GM06990 (cell line): ENCODE data around the gene SH3PXD2B.

Experiments
- DNase-seq: peaks from one replicate; pipeline ENCODE4 v3.0.0-alpha.2; 2011; ENCODE audit not compliant: insufficient read length; ENCODE audit errors: extremely low read depth
- H3K27me3 ChIP-seq: replicated peaks from 2 replicates; pipeline ENCODE4 v1.6.0; 2011; ENCODE audit warnings: low read length; ENCODE audit not compliant: control insufficient read depth, insufficient read depth
- H3K36me3 ChIP-seq: 2 replicates; pipeline ENCODE4 v1.5.1; 2011; ENCODE audit warnings: low read length; ENCODE audit not compliant: control insufficient read depth, insufficient read depth
- H3K4me3 ChIP-seq: replicated peaks from 2 replicates; pipeline ENCODE4 v1.5.1; 2011; ENCODE audit warnings: low read depth, mild to moderate bottlenecking, control low read depth, low read length
- CTCF ChIP-seq: IDR thresholded peaks from 2 replicates; pipeline ENCODE4 v1.5.1; 2011; ENCODE audit warnings: low read length, control low read depth, mild to moderate bottlenecking, inconsistent platforms; ENCODE audit not compliant: insufficient read depth, poor library complexity, severe bottlenecking

Gene SH3PXD2B

DNA sequence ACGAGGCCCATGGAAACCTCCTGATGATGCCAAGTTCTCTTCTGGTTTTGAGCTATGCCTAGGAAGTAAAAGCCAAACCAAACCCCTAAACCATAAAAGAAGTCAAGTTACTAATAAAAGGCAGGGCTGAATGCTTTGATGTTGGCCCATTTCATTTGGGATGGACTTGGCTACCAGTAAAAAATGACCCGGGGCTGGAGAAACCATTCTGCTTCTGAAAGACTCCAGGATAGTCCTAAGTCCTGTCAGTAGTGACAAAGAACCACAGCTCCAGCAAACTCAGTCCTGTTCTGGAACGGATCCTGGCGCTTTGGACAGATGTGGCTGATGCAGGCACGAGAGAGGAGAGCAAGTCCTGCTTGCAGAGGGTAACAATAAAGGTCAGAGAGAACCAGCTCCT lies 68.6 kb downstream of the SH3PXD2B start:
- no peaks in the 10 kb centered on the region for H3K27me3 ChIP-seq
- H3K4me3 ChIP-seq = no peak overlapping the region
- H3K36me3 ChIP-seq = no peaks in the 10 kb centered on the region
- no peak for TF ChIP-seq CTCF
- no peak for DNase-seq

DNA sequence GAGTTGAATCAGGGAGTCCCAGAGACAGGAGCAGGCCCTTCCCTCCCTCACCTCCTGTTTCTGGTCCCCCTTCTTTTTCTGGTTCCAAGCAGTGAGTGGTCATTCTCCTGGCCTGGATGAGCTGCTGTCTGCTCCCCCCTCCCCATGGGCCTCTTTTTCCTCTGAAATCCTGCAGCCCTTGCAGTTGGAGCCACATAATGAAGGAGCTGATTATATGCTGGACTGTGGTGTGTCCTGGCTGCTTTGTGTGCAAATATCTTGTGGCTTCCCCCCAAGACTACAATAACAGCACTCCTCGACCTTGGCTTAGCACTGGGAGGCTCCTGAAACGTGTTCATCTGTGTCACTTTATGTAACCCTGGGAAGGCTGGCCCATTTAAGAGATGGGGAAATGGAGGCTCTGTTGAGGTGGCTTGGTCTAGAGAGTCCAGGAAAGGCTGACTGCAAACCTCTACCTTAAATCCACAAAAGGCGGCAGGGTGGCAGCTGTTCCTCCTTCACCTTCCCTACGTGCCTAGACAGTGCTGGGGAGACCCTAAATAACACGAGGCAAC lies 69.2 kb downstream of the SH3PXD2B start:
- no peak for TF ChIP-seq CTCF
- DNase-seq = no peak
- no peaks in the 10 kb centered on the region for H3K36me3 ChIP-seq
- no peaks in the 10 kb centered on the region for H3K27me3 ChIP-seq
- no peak overlapping the region for H3K4me3 ChIP-seq

GRCh38 chr5:172383191-172383802 lies 71.0 kb downstream of the SH3PXD2B start:
- Histone ChIP-seq H3K27me3 (no peaks in the 10 kb centered on the region), H3K36me3 (no peaks in the 10 kb centered on the region), H3K4me3 (no peak overlapping the region)
- no peak for DNase-seq
- no peak for TF ChIP-seq CTCF

- Histone ChIP-seq H3K27me3 (no peaks in the 10 kb centered on the region), H3K36me3 (no peaks in the 10 kb centered on the region), H3K4me3 (no peak overlapping the region)
- no peak for DNase-seq
- TF ChIP-seq CTCF = no peak
Observed at GRCh38 chr5:172380987-172381643, 73.2 kb downstream of the SH3PXD2B start.

- DNase-seq = no peak
- no peak for TF ChIP-seq CTCF
- Histone ChIP-seq H3K27me3 (no peaks in the 10 kb centered on the region), H3K36me3 (no peaks in the 10 kb centered on the region), H3K4me3 (no peak overlapping the region)
Observed at GRCh38 chr5:172380301-172380986, 73.9 kb downstream of the SH3PXD2B start.
